HEK293 (cell line): Measurements from ENCODE around the gene C7orf57.

Experiments used
- KLF10 ChIP-seq: fragments of 450-650 bp; IDR thresholded peaks from 2 replicates; pipeline ENCODE4 v1.5.1; 2018; ENCODE audit warnings: missing biosample characterization, mild to moderate bottlenecking, missing genetic modification characterization
- OVOL3 ChIP-seq: fragments of 450-650 bp; formaldehyde crosslinking; IDR thresholded peaks from 2 replicates; pipeline ENCODE4 v1.5.1; 2016; ENCODE audit warnings: missing biosample characterization, missing genetic modification characterization
- SP3 ChIP-seq: fragments of 450-650 bp; formaldehyde crosslinking; IDR thresholded peaks from 2 replicates; pipeline ENCODE4 v1.5.1; 2016; ENCODE audit warnings: missing biosample characterization, missing genetic modification characterization
- TCF7L2 ChIP-seq: IDR thresholded peaks from 2 replicates; pipeline ENCODE4 v1.6.1; 2011; ENCODE audit warnings: low read depth, mild to moderate bottlenecking, inconsistent platforms, low read length, moderate library complexity, borderline replicate concordance
- ZFHX2 ChIP-seq: fragments of 450-650 bp; formaldehyde crosslinking; conservative IDR thresholded peaks from 2 replicates; pipeline ENCODE4 v1.5.1; 2016; ENCODE audit warnings: missing biosample characterization, missing genetic modification characterization
- ZNF670 ChIP-seq: fragments of 450-650 bp; formaldehyde crosslinking; IDR thresholded peaks from 2 replicates; pipeline ENCODE4 v1.5.1; 2016; ENCODE audit warnings: missing biosample characterization, missing genetic modification characterization, low read depth
- ZNF747 ChIP-seq: fragments of 450-650 bp; formaldehyde crosslinking; IDR thresholded peaks from 2 replicates; pipeline ENCODE4 v1.5.1; 2016; ENCODE audit warnings: missing biosample characterization, missing genetic modification characterization
- ZNF768 ChIP-seq: fragments of 450-650 bp; formaldehyde crosslinking; IDR thresholded peaks from 2 replicates; pipeline ENCODE4 v1.5.1; 2018; ENCODE audit warnings: missing biosample characterization, mild to moderate bottlenecking, missing genetic modification characterization
- TF ChIP-seq, protein P1 (sequence below): fragments of 450-650 bp; formaldehyde crosslinking; IDR thresholded peaks from 2 replicates; pipeline ENCODE4 v1.5.1; 2016; ENCODE audit warnings: missing biosample characterization, missing genetic modification characterization
- TF ChIP-seq, protein P2 (sequence below): fragments of 450-650 bp; IDR thresholded peaks from 2 replicates; pipeline ENCODE4 v1.5.1; 2018; ENCODE audit warnings: missing biosample characterization, mild to moderate bottlenecking, missing genetic modification characterization
- TF ChIP-seq, protein P3 (sequence below): fragments of 450-650 bp; formaldehyde crosslinking; IDR thresholded peaks from 2 replicates; pipeline ENCODE4 v1.5.1; 2016; ENCODE audit warnings: missing biosample characterization, missing genetic modification characterization

DNA sequence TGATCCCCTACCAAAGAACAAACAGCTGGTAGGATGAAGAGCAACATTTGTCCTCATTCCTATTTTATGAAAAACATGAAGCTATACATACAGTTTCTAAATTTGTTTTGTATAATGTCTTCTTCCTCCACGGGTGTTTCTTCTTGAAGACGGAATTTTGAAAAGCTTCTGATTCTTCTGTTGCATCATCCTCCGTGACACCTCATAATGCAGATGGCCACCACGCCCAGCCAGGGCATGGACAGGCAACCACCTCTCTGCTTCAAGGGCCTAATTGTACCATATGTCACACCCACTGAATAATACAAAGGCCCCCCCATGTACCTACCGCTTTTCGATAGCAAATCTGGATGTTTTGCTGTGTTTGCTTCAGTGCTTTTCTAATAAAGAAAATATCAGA lies 6.4 kb upstream of the C7orf57 start, which contains the start of gene SUN3:
- TF ChIP-seq, protein P1, sequence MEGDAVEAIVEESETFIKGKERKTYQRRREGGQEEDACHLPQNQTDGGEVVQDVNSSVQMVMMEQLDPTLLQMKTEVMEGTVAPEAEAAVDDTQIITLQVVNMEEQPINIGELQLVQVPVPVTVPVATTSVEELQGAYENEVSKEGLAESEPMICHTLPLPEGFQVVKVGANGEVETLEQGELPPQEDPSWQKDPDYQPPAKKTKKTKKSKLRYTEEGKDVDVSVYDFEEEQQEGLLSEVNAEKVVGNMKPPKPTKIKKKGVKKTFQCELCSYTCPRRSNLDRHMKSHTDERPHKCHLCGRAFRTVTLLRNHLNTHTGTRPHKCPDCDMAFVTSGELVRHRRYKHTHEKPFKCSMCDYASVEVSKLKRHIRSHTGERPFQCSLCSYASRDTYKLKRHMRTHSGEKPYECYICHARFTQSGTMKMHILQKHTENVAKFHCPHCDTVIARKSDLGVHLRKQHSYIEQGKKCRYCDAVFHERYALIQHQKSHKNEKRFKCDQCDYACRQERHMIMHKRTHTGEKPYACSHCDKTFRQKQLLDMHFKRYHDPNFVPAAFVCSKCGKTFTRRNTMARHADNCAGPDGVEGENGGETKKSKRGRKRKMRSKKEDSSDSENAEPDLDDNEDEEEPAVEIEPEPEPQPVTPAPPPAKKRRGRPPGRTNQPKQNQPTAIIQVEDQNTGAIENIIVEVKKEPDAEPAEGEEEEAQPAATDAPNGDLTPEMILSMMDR (tag by site-specific recombination): no peak
- TF ChIP-seq, protein P2, sequence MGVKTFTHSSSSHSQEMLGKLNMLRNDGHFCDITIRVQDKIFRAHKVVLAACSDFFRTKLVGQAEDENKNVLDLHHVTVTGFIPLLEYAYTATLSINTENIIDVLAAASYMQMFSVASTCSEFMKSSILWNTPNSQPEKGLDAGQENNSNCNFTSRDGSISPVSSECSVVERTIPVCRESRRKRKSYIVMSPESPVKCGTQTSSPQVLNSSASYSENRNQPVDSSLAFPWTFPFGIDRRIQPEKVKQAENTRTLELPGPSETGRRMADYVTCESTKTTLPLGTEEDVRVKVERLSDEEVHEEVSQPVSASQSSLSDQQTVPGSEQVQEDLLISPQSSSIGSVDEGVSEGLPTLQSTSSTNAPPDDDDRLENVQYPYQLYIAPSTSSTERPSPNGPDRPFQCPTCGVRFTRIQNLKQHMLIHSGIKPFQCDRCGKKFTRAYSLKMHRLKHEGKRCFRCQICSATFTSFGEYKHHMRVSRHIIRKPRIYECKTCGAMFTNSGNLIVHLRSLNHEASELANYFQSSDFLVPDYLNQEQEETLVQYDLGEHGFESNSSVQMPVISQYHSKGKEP (tag by site-specific recombination): no peak
- TF ChIP-seq ZNF670 (tag by site-specific recombination): no peak
- no peak for TF ChIP-seq SP3 (tag by site-specific recombination)
- no peak for TF ChIP-seq KLF10 (tag by site-specific recombination)
- no peak for TF ChIP-seq ZNF768 (tag by site-specific recombination)
- TF ChIP-seq TCF7L2: no peak
- TF ChIP-seq ZNF747 (tag by site-specific recombination): no peak
- TF ChIP-seq OVOL3 (tag by site-specific recombination): no peak
- TF ChIP-seq, protein P3, sequence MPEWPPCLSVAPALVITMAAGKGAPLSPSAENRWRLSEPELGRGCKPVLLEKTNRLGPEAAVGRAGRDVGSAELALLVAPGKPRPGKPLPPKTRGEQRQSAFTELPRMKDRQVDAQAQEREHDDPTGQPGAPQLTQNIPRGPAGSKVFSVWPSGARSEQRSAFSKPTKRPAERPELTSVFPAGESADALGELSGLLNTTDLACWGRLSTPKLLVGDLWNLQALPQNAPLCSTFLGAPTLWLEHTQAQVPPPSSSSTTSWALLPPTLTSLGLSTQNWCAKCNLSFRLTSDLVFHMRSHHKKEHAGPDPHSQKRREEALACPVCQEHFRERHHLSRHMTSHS (tag by site-specific recombination): no peak
- TF ChIP-seq ZFHX2 (tag by site-specific recombination): no peak
